ENCODE results near the gene EEA1.

Gene EEA1

GRCh38 chr12:92735131-92735721 is 193.9 kb downstream of the EEA1 start:
- no peak overlapping the region for H3K4me3 ChIP-seq (ENCODE audit: low read length)
- TF ChIP-seq, protein P1, sequence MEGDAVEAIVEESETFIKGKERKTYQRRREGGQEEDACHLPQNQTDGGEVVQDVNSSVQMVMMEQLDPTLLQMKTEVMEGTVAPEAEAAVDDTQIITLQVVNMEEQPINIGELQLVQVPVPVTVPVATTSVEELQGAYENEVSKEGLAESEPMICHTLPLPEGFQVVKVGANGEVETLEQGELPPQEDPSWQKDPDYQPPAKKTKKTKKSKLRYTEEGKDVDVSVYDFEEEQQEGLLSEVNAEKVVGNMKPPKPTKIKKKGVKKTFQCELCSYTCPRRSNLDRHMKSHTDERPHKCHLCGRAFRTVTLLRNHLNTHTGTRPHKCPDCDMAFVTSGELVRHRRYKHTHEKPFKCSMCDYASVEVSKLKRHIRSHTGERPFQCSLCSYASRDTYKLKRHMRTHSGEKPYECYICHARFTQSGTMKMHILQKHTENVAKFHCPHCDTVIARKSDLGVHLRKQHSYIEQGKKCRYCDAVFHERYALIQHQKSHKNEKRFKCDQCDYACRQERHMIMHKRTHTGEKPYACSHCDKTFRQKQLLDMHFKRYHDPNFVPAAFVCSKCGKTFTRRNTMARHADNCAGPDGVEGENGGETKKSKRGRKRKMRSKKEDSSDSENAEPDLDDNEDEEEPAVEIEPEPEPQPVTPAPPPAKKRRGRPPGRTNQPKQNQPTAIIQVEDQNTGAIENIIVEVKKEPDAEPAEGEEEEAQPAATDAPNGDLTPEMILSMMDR (IDR thresholded peaks at IDR 0.05; ENCODE audit: insufficient read depth, low read depth, low read length, missing control alignments), result peak; percentile 25
- peak; percentile 64 for DNase-seq (ENCODE audit: low read depth)

- TF ChIP-seq, protein P1 (IDR thresholded peaks at IDR 0.05; ENCODE audit: insufficient read depth, low read depth, low read length, missing control alignments), result no peak
- DNase-seq (ENCODE audit: low read depth), result no peak
- H3K4me3 ChIP-seq (ENCODE audit: low read length), result no peak overlapping the region
These were observed 195.4 kb downstream of the EEA1 start for GRCh38 chr12:92733661-92734060.

DNA sequence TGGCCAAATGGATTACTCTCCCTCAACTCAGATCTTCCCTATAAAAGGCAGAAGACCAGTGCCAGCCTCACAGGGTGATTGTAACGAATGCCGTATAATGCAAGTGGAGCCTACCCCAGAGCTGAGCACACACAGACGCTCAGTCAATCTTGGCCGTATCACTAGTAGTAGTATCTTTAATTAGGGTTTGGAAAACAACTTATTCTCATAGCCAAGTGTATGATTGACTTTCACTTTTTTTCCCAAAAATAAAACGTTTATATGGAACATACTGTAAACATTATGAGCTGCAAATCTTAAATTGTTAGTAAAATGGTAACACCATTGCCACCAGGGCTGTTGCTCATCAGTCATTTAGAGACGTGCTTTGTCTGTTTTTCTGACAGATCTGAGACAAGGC is 195.9 kb downstream of the EEA1 start:
- H3K4me3 ChIP-seq (ENCODE audit: low read length), result no peak overlapping the region
- no peak for DNase-seq (ENCODE audit: low read depth)
- TF ChIP-seq, protein P1 (IDR thresholded peaks at IDR 0.05; ENCODE audit: insufficient read depth, low read depth, low read length, missing control alignments), result no peak

GRCh38 chr12:92732716-92733115 is 196.4 kb downstream of the EEA1 start:
- TF ChIP-seq, protein P1 (IDR thresholded peaks at IDR 0.05; ENCODE audit: insufficient read depth, low read depth, low read length, missing control alignments), result no peak
- no peak overlapping the region for H3K4me3 ChIP-seq (ENCODE audit: low read length)
- DNase-seq (ENCODE audit: low read depth), result no peak

GRCh38 chr12:92732216-92732615 is 196.9 kb downstream of the EEA1 start:
- TF ChIP-seq, protein P1 (IDR thresholded peaks at IDR 0.05; ENCODE audit: insufficient read depth, low read depth, low read length, missing control alignments), result no peak
- no peak overlapping the region for H3K4me3 ChIP-seq (ENCODE audit: low read length)
- no peak for DNase-seq (ENCODE audit: low read depth)

GRCh38 chr12:92730758-92731157 is 198.3 kb downstream of the EEA1 start:
- DNase-seq (ENCODE audit: low read depth), result no peak
- no peak overlapping the region for H3K4me3 ChIP-seq (ENCODE audit: low read length)
- TF ChIP-seq, protein P1 (IDR thresholded peaks at IDR 0.05; ENCODE audit: insufficient read depth, low read depth, low read length, missing control alignments), result no peak

DNA sequence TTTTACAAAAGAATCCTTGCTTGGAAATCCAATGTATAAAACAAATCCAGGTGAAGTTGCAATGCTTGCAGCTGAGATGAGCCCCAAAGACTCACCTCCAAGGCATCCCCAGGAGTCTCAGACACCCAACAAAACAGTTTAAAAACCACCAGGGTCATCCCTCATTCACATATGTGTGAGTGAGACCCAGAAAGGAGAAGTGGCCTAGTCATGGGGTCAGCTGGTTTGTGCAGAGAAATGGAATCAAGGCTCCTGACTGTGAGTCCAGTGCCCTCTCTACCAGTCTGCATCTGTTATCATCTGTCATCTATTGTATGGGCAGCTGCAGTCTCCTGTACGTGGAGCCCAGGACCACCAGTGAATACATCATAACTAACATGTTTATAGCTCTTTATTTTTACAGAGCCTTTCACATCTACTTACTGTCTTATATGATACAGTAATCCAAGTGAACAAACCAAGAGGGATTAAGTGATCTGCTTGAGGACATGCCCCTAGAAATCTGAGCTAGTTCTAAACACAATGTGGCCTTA is 199.3 kb downstream of the EEA1 start:
- DNase-seq (ENCODE audit: low read depth), result no peak
- TF ChIP-seq, protein P1 (IDR thresholded peaks at IDR 0.05; ENCODE audit: insufficient read depth, low read depth, low read length, missing control alignments), result no peak
- H3K4me3 ChIP-seq (ENCODE audit: low read length), result no peak overlapping the region

Data from epithelial cell of esophagus (primary cell).